IPS DF 4.7 (cell line): Measurements from ENCODE around the gene CHPF2.

Experiments used
- DNase-seq: peaks from one replicate; pipeline ENCODE4 v3.0.0-alpha.2; 2013; ENCODE audit warnings: low spot score; ENCODE audit errors: extremely low read depth

CHPF2 gene

DNA sequence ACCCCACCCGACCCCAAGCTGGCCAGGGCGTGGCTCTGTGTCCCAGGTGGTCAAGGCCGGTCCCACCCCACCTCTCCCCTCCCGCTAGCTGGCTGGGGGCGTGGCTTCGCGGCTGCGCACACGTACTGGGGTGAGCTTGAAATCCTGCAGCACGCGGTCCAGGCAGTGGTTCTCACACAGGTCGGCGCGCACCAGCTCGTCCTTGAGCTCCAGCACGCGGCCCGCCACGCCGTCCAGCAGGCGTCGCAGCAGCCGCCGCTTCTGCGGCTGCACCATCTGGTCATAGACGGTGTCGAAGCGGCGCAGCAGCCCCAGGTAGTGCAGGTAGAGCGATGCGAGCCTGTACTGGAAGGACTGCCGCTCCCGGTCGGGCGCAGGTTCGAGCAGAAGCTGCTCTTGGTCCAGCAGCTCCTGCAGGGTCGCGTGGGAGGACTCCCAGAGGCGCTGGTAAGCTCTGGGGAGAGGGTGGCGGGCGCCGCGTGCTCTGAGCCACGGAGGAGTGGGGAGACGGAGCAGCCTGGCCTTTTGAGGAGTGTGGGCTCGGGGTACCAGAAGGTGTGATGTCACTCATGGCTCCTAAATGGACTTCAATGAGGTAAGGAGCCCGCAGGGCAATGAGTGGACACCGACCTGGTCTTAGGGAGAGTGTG lies 27.8 kb upstream of the CHPF2 start:
- no peak for DNase-seq

DNA sequence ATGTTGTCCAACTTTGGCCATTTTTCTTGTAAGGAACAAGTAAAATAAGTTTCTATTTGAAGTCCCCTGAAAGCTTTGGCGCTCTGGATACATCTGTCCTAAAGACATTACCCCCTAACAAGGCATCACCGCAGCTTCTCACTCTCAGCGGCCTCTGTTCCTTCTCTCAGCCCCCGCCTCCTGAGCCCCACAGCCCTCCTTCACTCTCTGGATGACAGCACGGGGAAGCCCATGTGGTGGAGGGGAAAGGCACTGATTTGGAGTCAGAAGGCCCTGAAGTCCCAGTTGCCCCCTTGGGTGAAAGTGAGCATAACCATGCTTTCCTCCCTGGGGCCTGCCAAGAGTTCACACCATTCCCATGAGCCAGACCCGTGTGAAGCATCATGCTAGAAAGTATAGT lies 26.6 kb upstream of the CHPF2 start:
- no peak for DNase-seq

DNA sequence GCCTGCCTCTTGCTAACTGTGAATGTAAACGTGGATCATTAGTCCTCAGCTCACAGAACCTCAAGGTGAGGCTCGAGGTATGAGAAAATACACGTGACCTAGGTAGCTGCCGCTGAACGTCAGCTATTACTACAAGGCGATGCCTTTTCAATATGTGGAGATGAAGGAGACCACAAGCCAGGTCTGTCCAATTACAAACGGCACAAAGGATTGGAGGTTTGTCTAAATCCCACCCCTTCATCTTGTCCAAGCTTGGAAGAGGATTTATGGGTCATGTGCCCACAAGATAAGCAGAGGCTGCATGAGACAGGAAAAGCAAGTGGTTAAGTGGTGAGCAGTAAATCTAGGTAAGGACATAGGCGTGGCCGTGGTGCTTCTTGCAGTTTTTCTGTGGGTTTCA lies 25.4 kb upstream of the CHPF2 start:
- DNase-seq: no peak

DNA sequence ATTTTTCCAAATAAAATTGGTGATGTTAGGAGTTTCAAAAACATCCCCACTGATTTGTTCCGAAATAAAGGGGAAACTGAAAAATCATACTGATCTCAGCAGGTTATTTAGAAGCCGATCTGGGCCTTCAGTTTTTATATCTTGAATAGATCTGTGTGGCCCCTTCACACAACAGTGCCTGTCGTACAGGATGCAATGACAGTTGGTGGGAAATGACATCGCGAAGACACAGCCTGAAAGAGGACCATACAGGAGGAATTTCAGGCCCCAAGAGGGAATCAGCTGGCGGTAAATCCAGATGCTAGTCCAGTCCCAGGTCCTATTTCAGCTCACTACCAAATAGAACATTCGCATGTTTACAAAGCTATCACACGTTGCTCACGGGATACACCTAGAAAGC lies 25.0 kb upstream of the CHPF2 start:
- no peak for DNase-seq

DNA sequence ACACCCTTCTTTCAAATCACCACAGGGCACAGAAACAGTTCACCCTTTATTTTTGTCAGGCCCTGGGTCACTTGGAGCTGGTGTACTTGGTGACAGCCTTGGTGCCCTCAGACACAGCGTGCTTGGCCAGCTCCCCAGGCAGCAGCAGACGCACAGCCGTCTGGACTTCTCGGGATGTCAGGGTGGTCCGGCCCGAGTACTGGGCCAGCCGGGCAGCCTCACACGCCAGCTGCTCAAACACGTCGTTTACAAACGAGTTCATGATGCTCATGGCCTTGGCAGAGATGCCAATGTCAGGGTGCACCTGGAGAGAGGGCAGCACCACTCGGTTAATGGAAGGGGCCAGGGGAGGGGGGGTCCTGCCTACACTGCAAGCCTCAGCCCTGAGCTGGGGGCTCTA lies 24.5 kb upstream of the CHPF2 start:
- no peak for DNase-seq

DNA sequence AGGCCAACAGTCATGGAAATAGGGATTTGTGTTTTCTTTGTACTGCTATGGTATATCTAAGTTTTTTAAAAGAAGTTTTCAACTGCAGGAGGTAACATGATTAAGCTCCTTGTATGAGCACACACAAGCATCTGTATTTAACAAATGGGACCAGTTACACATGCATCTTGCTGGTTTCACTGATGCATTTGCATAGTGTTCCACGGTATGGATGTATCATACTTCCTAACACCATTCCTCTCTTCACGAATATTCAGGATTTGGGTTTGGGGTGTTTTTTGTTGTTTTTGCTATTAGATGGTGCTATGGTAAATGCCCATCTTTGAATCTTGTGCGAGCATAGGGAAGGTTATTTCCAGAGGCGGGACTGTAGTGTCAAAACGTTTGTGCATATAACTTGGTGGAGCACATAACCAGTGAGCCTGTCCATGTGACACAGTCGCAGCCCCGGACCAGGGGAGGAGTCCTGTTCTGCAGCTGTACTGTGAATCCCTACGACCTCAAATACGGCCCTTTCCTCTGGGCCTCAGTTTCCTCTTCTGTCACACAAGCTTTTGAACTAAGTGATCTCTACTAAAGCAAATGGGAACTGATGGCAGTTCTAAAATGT lies 23.9 kb upstream of the CHPF2 start:
- DNase-seq: no peak

DNA sequence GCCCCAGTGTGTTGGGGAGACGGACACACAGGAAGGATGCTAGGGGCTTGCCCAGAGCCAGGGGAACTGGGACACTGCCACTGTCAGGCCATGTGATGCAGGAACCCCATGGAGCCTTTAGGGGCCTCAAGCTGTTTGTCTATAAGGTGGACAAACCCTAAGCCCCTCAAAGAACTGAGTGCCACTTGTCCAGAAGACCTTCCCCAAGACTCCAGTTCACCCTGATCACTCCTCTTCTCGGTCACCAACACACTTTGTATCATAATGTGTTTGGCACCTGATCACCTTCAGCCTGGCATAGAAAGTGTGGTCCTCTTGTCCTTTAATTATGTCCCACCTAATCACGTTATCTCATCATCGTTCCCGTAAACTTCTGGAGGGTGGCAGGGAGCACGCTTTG lies 22.7 kb upstream of the CHPF2 start:
- DNase-seq: no peak

DNA sequence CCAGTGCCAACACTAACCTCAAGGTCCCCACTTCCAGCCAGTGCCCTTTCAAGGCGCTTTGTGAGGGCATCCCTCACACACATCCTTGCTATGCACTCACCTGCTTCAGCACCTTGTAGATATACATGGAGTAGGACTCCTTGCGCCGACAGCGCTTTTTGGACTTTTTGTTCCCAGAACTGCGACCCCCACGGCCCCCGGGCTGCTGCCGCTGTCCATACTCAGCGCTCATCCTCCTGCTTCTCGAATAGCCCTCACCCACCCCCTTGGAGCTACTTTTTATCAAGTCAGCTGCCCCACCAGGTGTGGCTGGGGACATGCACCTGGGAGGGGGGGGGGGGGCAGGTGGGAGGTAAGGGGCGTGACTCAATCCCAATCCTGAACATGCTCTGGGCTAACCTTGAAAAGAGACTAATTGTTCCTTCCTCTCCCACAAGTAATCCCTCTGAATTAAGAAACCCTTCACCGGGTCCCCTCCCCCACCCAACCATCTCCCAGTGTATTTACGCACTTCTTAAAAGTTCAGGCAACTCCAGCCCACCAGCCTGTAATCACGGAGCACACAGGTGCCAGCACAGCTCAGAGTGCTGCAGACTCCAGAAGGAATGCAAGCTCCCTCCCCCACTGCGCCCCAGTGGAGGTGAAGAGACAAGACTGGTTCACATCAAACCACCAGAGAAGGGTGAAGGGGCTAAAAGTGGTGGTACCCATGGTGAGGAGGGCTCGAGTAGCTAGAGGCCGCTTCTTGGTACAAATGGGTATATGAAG lies 22.0 kb upstream of the CHPF2 start, which contains the start of gene H2BK1:
Gene H2BK1 (minus strand): TSS at position 402 of the 768 bp plus-strand sequence. CDS start 170 bp downstream, at position 232.
- no peak for DNase-seq

DNA sequence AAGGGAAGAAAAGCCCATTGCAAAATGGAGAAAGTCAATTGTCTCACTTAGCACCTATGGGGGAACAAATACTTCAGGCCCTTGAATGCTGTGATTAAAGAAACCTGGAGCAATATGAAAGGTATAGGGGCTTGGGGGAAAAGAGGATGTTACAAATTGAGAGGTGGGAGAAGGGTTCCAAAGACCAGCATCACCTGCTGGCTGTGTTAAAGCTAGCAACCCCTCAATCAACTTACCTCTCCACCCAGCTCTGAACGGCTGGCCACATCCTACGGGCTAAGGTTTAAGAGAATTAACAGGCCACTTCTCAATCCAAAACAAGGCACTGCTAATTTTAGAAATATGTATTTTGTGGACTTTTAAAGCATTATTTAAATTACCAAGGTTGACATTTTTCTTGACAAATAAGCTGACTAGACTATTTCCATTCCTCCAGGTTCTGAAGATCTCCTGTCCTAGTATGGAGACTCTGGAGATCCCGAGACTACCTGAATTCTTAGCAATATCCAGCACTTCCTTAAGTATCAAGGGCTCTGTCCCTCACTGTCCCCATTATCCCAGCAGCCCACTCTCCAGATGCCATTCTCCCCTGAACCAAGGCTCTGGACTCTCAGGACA lies 21.0 kb upstream of the CHPF2 start:
- DNase-seq: no peak

DNA sequence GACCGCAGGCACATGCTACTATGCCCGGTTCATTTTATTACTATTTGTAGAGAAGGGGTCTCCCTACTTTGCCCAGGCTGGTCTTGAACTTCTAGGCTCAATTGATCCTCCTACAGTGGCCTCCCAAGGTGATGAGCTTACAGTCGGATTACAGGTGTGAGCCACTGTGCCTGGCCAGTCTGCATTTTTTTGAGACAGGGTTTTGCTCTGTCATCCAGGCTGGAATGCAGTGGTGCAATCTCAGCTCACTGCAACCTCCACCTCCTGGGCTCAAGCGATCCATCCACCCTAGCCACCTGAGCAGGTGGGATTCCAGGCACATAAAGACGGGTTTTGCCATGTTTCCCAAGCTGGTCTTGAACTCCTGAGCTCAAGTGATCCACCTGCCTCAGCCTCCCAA lies 19.7 kb upstream of the CHPF2 start:
- no peak for DNase-seq

DNA sequence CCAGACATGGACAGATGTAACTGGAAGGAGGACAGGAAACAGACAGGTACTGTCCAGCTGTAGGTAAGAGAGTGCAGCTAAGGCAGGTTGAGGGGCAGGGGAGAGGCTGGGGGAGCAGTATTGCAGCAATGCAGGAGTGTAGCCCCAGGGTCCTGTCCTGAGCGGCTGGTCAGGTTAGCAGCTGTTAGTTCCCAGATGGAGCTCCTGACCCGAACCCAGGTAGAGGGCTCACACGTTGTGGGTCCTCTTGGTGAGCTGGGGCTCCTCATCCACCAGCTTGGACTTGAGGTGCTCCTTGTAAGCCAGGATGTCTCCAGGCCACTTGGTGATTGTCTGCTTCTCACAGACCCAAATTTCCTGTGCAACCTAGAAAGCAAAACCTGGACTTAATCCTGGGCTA lies 18.5 kb upstream of the CHPF2 start:
- DNase-seq: no peak

DNA sequence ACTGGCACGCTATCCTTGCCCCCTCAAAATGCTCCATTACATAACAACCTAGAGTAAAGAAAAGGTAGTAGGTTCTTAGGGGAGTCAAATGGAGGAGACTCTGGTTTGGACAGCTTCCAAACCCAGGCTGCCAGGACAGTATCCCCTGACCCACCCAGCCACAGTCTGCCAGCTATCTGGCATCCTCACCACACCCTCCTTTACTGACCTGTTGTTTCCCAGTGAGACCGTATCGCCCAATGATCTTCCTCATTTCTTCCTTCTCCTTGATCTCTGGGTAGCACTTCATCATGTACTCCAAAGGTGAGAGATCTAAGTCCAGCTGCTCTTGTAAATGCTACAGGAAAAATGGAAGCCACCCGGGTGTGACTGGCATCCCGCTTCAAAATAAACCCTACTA lies 16.9 kb upstream of the CHPF2 start:
- no peak for DNase-seq

DNA sequence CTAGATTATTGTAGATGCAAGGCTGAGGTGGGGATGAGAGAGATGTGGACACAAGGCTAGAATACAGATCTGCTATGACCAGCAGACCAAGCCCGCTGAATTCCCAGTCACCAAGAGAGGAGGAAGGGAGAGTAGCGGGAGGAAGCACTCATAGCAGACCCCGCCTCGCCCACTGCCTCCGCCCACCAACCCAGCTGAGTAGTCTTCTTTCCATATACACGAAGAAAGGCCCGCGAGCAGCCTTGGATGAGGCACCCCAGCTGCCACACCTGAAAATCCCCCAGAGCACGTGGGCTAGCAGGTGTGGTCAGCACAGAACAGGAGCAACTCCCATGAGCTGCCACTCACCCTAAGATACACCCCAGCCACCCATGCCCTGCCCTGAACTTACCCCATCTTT lies 14.1 kb upstream of the CHPF2 start:
- DNase-seq: no peak

DNA sequence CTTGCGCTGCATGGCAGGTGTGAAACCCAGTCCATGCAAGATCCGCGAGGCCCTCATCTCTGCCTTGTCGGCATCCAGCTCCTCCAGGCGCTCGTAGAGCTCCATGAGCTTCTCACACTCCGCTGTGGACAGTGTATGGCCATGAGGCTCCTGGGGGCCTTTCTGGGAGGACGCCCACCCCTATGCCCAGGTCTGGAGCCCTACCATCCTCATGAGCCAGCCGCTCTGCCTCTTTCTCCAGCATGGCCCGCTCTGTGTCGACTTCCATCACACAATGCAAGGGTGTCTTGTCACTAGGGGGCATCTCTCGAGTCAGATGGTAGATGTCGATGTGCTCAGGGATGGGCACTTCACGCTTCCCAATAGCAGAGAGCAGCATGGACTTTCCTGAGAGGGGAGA lies 8.6 kb upstream of the CHPF2 start:
- no peak for DNase-seq

DNA sequence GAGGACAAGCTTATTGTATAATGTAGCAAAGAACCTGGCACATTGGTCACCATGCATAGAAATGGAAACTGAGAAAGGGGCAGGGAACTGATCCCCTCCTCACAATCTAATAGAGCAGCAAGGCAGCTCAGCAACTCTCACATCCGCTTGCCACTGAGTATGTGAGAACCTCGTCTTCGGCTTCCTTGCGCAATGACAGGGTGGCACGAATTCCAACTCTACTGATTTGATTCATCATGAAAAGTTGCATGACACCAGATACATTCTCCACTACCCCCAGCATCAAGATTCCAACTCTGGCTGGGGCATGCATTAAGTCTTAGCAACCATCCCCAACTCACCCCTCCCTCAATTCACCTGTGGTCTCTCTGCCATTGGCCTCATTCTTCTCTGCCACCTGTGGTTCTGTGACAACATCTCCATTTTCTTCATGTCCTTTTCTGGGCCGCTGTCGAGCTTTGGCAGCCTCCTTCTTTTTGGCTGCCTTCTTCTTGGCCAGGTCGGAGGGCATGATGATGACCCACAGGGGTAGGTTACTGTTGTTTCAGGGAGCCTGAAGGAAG lies 6.3 kb upstream of the CHPF2 start:
- no peak for DNase-seq

DNA sequence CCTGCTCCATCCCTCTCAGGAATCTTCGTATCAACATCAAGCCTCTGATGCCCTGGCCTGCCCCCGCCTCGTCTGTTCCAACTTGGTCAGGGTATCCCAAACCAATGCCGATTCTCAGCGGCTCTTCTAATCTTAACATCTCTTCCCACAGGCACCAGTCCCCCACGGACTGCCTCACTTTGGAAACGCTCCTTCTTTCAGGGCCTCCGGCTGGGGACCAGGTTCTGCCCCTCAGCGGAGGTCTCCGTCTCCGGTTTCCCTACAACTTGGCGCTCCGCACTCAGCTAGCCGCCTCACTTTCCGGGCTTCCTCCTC lies 5.8 kb upstream of the CHPF2 start:
- DNase-seq: no peak

DNA sequence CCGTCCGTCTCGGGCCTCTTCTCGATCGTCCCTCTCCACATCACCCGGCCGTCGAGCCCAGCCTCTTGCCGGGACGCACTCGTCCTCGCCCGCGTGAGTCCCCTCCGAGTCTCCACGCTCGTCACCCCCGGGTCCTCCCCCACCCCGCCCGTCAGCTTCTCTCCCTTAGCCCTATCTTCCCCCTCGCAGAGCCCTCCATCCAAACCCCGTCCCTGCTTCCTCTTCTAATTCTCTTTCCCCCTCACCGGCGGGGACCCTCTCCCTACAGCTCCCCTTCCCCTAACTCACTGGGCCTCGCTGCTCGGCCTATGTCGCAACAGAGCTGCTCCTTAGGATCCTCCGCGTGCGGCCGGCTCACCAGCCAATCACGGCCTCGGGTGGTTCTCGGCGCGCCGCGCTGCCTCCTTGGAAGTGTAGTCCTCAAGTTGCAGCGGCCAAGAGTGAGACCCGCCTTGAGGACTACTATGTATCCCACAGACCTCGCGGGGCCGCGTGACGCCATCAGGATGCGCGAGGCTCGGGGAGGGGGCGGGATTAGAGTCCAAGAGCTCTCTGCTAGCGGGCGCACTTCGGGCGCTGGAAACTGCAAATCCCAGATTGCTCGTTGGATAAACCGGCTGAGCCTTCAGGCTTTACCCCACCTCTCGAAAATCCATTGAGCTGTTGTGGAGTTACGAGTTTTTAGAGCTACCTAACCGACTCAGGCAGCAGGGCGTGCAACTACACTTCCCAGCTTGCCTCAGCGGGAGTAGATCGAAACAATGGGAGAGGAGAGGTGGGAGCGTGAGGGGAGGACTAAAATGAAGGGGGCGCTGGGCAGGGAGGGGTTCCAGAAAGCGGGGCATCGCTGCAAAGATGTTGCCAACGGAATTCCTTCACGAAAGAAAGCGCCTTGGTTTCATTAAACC lies 5.2 kb upstream of the CHPF2 start, which contains the start of gene ABCF2:
Gene ABCF2 (minus strand): TSS at position 331 of the 908 bp plus-strand sequence. CDS start 747 bp downstream, outside the sequence.
- DNase-seq: peak; percentile 90

DNA sequence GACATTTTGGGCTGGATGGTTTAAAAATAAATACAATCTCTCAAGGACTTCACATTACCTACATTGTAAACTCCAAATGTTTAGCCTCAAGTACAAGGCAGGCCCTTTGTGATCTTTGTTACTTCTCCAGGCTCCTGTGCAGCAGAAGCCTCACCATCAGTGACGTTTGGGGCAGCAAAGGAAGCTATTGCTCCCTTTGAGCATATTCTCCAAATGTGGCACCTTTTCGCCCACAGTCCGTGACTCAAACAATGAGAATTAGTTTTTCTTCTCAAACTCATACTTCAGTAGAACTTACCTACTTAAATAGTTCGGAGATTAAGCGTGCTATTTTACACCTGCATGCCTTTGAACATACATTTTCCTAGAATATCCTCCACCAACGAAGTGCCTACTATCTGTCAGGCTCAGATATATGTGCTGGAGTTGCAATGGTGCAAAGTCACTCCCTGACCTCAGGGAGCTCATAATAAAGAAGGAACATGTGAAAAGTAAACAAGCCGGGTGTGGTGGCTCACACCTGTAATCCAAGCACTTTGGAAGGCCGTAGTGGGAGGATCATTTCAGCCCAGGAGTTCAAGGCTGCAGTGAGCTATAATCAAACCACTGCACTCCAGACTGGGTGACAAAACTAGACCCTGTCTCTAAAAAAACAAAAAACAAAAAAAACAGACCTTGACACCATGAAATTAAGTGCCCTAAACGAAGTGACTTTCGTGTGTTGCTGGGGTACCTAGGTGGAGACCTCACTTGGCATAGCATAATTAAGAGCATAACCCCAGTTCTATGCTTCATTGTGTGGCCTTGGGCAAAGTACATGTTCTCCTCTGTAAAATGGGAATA lies 4.0 kb upstream of the CHPF2 start:
- no peak for DNase-seq

DNA sequence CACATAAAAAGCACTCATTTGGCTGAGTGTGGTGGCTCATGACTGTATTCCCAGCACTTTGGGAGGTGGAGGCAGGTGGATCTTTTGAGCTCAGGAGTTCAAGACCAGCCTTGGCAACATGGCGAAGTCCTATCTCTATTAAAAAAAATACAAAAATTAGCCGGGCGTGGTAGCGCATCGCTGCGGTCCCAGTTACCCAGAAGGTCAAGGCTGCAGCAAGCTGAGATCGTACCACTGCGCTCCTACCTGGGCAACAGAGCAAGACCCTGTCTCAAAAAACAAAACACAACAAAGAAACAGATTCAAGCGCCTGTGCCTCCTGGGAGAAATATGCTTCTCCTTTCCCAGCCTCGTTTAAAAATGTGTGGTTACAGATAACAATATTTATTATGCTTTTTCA lies 3.0 kb upstream of the CHPF2 start:
- no peak for DNase-seq

DNA sequence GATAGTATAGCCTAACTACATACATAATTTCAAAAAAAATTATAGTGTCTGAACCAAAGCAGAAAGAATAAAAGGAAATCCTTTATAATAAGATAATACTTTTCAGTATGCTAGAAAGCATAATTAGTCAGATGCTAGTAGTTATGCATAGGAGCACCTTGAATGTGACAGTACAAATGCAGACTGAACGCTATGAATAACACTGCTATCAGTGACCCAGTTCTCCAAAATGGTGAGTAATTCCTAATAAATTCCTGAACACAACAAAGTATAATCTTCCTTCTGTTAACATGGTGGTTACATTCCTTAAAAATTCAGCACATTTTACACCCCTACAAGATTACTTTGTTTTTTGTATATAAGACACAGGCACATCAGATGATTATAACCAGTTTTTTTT lies 1.2 kb upstream of the CHPF2 start:
- no peak for DNase-seq
